HepG2 (cell line): ENCODE results near the gene PRKAR2A. TPM values are rescaled to one million over a fixed set of nuclear protein-coding genes. Genes with fewer than 3 reads are reported as not detected.

Experiments used
- DPF2 ChIP-seq: sonication (generic); formaldehyde crosslinking; IDR thresholded peaks from 2 replicates; pipeline ENCODE4 v1.4.0; 2020; ENCODE audit warnings: mild to moderate bottlenecking, low read depth, missing genetic modification reagents, borderline replicate concordance
- RFX5 ChIP-seq: IDR thresholded peaks from 2 replicates; pipeline ENCODE4 v1.6.1; 2011; ENCODE audit warnings: low read depth, low read length, improper control_type of control experiment
- SOX5 ChIP-seq: IDR thresholded peaks from 2 replicates; pipeline ENCODE4 v1.6.1; 2016; ENCODE audit warnings: borderline replicate concordance
- YY1 ChIP-seq: IDR thresholded peaks from 2 replicates; pipeline ENCODE4 v1.6.1; 2011; ENCODE audit warnings: low read length, low read depth, moderate library complexity, mild to moderate bottlenecking; ENCODE audit not compliant: insufficient read depth, insufficient replicate concordance
- ZBTB7B ChIP-seq: sonication (generic); formaldehyde crosslinking; IDR thresholded peaks from 2 replicates; pipeline ENCODE4 v1.4.0; 2020; ENCODE audit warnings: missing genetic modification reagents
- ZFP36 ChIP-seq: fragments of 150-350 bp; IDR thresholded peaks from 2 replicates; pipeline ENCODE4 v1.6.1; 2018; ENCODE audit warnings: borderline replicate concordance, low read length, low read depth; ENCODE audit not compliant: partially characterized antibody
- ZFYVE20 ChIP-seq: sonication (generic); formaldehyde crosslinking; IDR thresholded peaks from 2 replicates; pipeline ENCODE4 v1.8.0; 2023; ENCODE audit warnings: low read depth, mild to moderate bottlenecking, moderate library complexity, missing genetic modification reagents, borderline replicate concordance
- ZNF207 ChIP-seq: fragments of 450-650 bp; IDR thresholded peaks from 2 replicates; pipeline ENCODE4 v1.6.1; 2016; ENCODE audit warnings: antibody characterized with exemption, borderline replicate concordance
- ZNF674 ChIP-seq: sonication (generic); formaldehyde crosslinking; IDR thresholded peaks from 2 replicates; pipeline ENCODE4 v1.5.0; 2020; ENCODE audit warnings: low read depth, mild to moderate bottlenecking, missing genetic modification reagents
- polyA plus RNA-seq, 8 experiments: library from polyadenylated mRNA; depleted of rRNA in 3 of 8; stranded (reverse) in 7 of 8; unstranded in 1 of 8; fragments of >200 nt; fragmentation: Illumina TruSeq in 4 of 8; extraction: Trizol in 4 of 8; gene quantifications; 2 replicates each; pipeline versions ENCODE4 v1.2.1 to v1.2.3, GENCODE V29; 2011 to 2016; ENCODE audit warnings: low read depth in 4 of 8, missing spikeins in 1 of 8, mixed read lengths in 1 of 8; ENCODE audit not compliant: insufficient read depth in 1 of 8
- total RNA-seq, 5 experiments: library from RNA; depleted of rRNA; stranded (reverse); fragments of >200 nt; fragmentation: Illumina TruSeq; extraction: Trizol; gene quantifications; 2 replicates each; pipeline ENCODE4 v1.2.3, GENCODE V29; 2016; ENCODE audit warnings: low read depth in 1 of 5
- TF ChIP-seq, protein P1 (sequence below): IDR thresholded peaks from 2 replicates; pipeline ENCODE4 v1.6.1; 2016; ENCODE audit warnings: mild to moderate bottlenecking, missing biosample characterization, missing genetic modification reagents
- TF ChIP-seq, protein P2 (sequence below): sonication (generic); formaldehyde crosslinking; IDR thresholded peaks from 2 replicates; pipeline ENCODE4 v1.4.0; 2020; ENCODE audit warnings: missing genetic modification reagents
- TF ChIP-seq, protein P3 (sequence below): sonication (generic); formaldehyde crosslinking; IDR thresholded peaks from 2 replicates; pipeline ENCODE4 v1.4.0; 2020; ENCODE audit warnings: missing genetic modification reagents
- TF ChIP-seq, protein P4 (sequence below): sonication (generic); formaldehyde crosslinking; IDR thresholded peaks from 2 replicates; pipeline ENCODE4 v1.4.0; 2020; ENCODE audit warnings: mild to moderate bottlenecking, low read depth, missing genetic modification reagents
- TF ChIP-seq, protein P5 (sequence below): sonication (generic); formaldehyde crosslinking; IDR thresholded peaks from 2 replicates; pipeline ENCODE4 v1.5.1; 2020; ENCODE audit warnings: missing genetic modification reagents, mild to moderate bottlenecking, borderline replicate concordance

The PRKAR2A gene
- total and polyA plus RNA-seq, 2 of the 13 experiments (the other 11 are each of a cell fraction or from before 2014, with no cell fraction given): 11.8 to 29.2 TPM

DNA sequence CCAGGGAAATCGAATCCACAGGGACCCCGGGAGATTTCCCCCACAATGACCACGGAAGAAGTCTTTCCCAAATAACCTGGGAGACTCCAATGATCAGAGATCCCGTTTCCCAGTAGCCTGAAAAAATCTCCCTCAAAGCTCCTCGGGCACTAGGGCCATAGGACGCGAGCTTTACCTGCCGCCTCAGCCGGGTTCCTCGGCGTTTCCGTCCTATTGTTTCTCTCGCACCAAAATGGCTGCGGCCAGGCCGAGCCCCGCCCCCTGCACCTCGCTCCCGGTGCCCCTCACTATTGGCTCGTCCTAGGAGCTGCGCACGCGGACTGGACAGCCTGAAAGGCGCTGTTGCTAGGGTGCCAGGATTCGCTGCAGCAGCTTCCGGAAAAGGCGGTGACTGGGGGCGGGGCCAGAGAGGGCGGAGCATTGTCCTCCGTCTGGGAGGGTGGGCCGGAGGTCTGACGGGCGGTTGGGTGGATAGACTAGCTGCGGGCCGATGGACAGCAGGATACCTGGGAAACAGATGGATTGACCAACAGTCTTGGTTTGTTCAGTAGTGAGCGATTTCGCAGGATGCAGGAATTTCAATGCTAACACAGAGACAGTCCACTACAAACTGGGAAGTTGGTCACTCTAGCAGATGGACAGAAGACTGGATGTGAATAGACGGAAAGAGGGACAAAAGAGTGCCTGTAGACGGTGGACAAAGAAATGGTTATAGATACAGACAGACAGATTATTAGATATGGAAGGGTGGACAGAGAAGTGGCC lies 130.5 kb downstream of the PRKAR2A start, which contains the start of gene IP6K2 (continued):
- no peak for TF ChIP-seq ZFYVE20
- TF ChIP-seq, protein P1, sequence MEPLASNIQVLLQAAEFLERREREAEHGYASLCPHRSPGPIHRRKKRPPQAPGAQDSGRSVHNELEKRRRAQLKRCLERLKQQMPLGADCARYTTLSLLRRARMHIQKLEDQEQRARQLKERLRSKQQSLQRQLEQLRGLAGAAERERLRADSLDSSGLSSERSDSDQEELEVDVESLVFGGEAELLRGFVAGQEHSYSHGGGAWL (CRISPR knock-in tag): peak; percentile 69; the same call in 1 of the 2 replicates
- no peak for TF ChIP-seq ZNF674 (CRISPR knock-in tag)
- no peak for TF ChIP-seq ZFP36
- peak; percentile 98 for TF ChIP-seq YY1
- 0 out of 2 replicates have a peak, but pooled peaks have one; percentile 35 for TF ChIP-seq SOX5
- TF ChIP-seq, protein P2, sequence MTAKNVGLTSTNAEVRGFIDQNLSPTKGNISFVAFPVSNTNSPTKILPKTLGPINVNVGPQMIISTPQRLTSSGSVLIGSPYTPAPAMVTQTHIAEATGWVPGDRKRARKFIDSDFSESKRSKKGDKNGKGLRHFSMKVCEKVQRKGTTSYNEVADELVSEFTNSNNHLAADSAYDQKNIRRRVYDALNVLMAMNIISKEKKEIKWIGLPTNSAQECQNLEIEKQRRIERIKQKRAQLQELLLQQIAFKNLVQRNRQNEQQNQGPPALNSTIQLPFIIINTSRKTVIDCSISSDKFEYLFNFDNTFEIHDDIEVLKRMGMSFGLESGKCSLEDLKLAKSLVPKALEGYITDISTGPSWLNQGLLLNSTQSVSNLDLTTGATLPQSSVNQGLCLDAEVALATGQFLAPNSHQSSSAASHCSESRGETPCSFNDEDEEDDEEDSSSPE (CRISPR knock-in tag): peak; percentile 37; the same call in 1 of the 2 replicates
- TF ChIP-seq, protein P3, sequence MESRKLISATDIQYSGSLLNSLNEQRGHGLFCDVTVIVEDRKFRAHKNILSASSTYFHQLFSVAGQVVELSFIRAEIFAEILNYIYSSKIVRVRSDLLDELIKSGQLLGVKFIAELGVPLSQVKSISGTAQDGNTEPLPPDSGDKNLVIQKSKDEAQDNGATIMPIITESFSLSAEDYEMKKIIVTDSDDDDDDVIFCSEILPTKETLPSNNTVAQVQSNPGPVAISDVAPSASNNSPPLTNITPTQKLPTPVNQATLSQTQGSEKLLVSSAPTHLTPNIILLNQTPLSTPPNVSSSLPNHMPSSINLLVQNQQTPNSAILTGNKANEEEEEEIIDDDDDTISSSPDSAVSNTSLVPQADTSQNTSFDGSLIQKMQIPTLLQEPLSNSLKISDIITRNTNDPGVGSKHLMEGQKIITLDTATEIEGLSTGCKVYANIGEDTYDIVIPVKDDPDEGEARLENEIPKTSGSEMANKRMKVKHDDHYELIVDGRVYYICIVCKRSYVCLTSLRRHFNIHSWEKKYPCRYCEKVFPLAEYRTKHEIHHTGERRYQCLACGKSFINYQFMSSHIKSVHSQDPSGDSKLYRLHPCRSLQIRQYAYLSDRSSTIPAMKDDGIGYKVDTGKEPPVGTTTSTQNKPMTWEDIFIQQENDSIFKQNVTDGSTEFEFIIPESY (CRISPR knock-in tag): 0 out of 2 replicates have a peak, but pooled peaks have one; percentile 5
- TF ChIP-seq RFX5: peak; percentile 99
- TF ChIP-seq DPF2 (CRISPR knock-in tag): no peak
- TF ChIP-seq ZBTB7B (CRISPR knock-in tag): no peak
- TF ChIP-seq ZNF207: no peak
- TF ChIP-seq, protein P4, sequence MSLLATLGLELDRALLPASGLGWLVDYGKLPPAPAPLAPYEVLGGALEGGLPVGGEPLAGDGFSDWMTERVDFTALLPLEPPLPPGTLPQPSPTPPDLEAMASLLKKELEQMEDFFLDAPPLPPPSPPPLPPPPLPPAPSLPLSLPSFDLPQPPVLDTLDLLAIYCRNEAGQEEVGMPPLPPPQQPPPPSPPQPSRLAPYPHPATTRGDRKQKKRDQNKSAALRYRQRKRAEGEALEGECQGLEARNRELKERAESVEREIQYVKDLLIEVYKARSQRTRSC (CRISPR knock-in tag): no peak
- TF ChIP-seq, protein P5, sequence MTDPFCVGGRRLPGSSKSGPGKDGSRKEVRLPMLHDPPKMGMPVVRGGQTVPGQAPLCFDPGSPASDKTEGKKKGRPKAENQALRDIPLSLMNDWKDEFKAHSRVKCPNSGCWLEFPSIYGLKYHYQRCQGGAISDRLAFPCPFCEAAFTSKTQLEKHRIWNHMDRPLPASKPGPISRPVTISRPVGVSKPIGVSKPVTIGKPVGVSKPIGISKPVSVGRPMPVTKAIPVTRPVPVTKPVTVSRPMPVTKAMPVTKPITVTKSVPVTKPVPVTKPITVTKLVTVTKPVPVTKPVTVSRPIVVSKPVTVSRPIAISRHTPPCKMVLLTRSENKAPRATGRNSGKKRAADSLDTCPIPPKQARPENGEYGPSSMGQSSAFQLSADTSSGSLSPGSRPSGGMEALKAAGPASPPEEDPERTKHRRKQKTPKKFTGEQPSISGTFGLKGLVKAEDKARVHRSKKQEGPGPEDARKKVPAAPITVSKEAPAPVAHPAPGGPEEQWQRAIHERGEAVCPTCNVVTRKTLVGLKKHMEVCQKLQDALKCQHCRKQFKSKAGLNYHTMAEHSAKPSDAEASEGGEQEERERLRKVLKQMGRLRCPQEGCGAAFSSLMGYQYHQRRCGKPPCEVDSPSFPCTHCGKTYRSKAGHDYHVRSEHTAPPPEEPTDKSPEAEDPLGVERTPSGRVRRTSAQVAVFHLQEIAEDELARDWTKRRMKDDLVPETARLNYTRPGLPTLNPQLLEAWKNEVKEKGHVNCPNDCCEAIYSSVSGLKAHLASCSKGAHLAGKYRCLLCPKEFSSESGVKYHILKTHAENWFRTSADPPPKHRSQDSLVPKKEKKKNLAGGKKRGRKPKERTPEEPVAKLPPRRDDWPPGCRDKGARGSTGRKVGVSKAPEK (CRISPR knock-in tag): no peak
